Spleen (tissue), 11 donors: ENCODE measurements around the gene VPS50. TPM values are rescaled to one million over a fixed set of nuclear protein-coding genes. Genes with fewer than 3 reads are reported as not detected.

ENCODE experiments used
- DNase-seq: peaks from one replicate; pipeline ENCODE4 v3.0.0-alpha.2; 2020
- H3K27ac ChIP-seq, 8 donors: fragments of 200-600 bp; sonication (generic) in 7 of 8; 1 replicate in 4 of 8; 2 replicates in 4 of 8; pipeline versions ENCODE4 v1.5.0 to v1.8.0; 2016 to 2021; ENCODE audit warnings: inconsistent platforms in 4 of 8, mild to moderate bottlenecking in 4 of 8, moderate library complexity in 1 of 8
- H3K27me3 ChIP-seq, 7 donors: fragments of 200-600 bp; sonication (generic) in 6 of 7; replicated peaks in 1 of 7; 1 replicate in 4 of 7; 2 replicates in 3 of 7; pipeline versions ENCODE4 v1.5.0 to v1.8.0; 2016 to 2021; ENCODE audit warnings: inconsistent platforms in 3 of 7, mild to moderate bottlenecking in 1 of 7
- H3K36me3 ChIP-seq, 6 donors: fragments of 200-600 bp; sonication (generic) in 5 of 6; 1 replicate in 4 of 6; 2 replicates in 2 of 6; pipeline versions ENCODE4 v1.5.0 to v1.8.0; 2016 to 2021; ENCODE audit warnings: inconsistent platforms in 2 of 6
- H3K4me1 ChIP-seq, 6 donors: fragments of 200-600 bp; sonication (generic) in 5 of 6; 1 replicate in 3 of 6; 2 replicates in 3 of 6; pipeline versions ENCODE4 v1.5.0 to v1.8.0; 2016 to 2021; ENCODE audit warnings: inconsistent platforms in 3 of 6
- H3K4me3 ChIP-seq, 8 donors: fragments of 200-600 bp; sonication (generic) in 7 of 8; 1 replicate in 4 of 8; 2 replicates in 4 of 8; pipeline versions ENCODE4 v1.5.0 to v1.8.0; 2016 to 2021; ENCODE audit warnings: inconsistent platforms in 4 of 8, mild to moderate bottlenecking in 4 of 8, moderate library complexity in 2 of 8
- H3K9me3 ChIP-seq, 8 donors: fragments of 200-600 bp; sonication (generic) in 7 of 8; 1 replicate in 4 of 8; 2 replicates in 4 of 8; pipeline versions ENCODE4 v1.5.0 to v1.8.0; 2016 to 2021; ENCODE audit warnings: inconsistent platforms in 4 of 8
- POLR2A ChIP-seq, 3 donors: fragments of 450-650 bp; IDR thresholded peaks; one replicate each; pipeline ENCODE4 v1.5.1; 2017; ENCODE audit warnings: antibody characterized with exemption in 3 of 3, mild to moderate bottlenecking in 1 of 3
- POLR2AphosphoS5 ChIP-seq, 3 donors: sonication (generic); formaldehyde crosslinking; IDR thresholded peaks; one replicate each; pipeline ENCODE4 v1.5.1; 2017; ENCODE audit warnings: antibody characterized with exemption in 3 of 3
- WGBS, 5 donors: extraction: QIAGEN DNeasy Blood & Tissue Kit in 3 of 5; methylation state at CpG; one replicate each; pipeline versions ENCODE4 v1.1.5 to v1.1.7; 2013 to 2018; 5-methylcytosine and 5-hydroxymethylcytosine counted together
- intact Hi-C: fragments of 100-400 bp; cut with DNase I; formaldehyde crosslinking; loops from one replicate; pipeline ENCODE4 v1.15.0; 2023; ENCODE audit warnings: low total_unique reads
- polyA plus RNA-seq, 3 donors: library from polyadenylated mRNA; stranded (reverse); fragments of 200-250 nt; gene quantifications; one replicate each; pipeline ENCODE4 v1.2.1, GENCODE V29; 2013
- total RNA-seq, 7 donors: library from RNA; depleted of rRNA in 3 of 7; stranded (reverse); fragments of >200 nt in 3 of 7; fragmentation: NEBNext Ultra II Directional in 4 of 7; extraction: Animal tissue kit (Norgen Biotek cat#: 25700) in 4 of 7; gene quantifications; one replicate each; pipeline versions ENCODE4 v1.1.0 to v1.2.1, GENCODE V29; 2016 to 2021
- TF ChIP-seq, protein P1 (sequence below), 11 experiments: fragments of 200-600 bp in 7 of 11; fragments of 450-650 bp in 4 of 11; sonication (generic) in 4 of 11; IDR thresholded peaks in 8 of 11; conservative IDR thresholded peaks in 3 of 11; 1 replicate in 7 of 11; 2 replicates in 4 of 11; pipeline versions ENCODE4 v1.4.0 to v1.8.0; 2016 to 2021; ENCODE audit warnings: antibody characterized with exemption in 11 of 11, inconsistent platforms in 4 of 11, mild to moderate bottlenecking in 1 of 11
- donor health status: healthy with polysubstance abuse.
- donor health status: DM: no; HTN: no; CAD: no; lungs with moderate emphysema.
- donor health status: DM: no; HTN: no; CAD: no.
- donor health status: Bipolar disorder and iron deficiency.
- donor health status: healthy.
- donor health status: DM: no; HTN: no; CAD: no.
- donor health status: DM: yes; HTN: yes; CAD: no.

Gene VPS50
- total and polyA plus RNA-seq, 10 donors, result 8.1 to 62.6 (median 34.2) TPM

DNA sequence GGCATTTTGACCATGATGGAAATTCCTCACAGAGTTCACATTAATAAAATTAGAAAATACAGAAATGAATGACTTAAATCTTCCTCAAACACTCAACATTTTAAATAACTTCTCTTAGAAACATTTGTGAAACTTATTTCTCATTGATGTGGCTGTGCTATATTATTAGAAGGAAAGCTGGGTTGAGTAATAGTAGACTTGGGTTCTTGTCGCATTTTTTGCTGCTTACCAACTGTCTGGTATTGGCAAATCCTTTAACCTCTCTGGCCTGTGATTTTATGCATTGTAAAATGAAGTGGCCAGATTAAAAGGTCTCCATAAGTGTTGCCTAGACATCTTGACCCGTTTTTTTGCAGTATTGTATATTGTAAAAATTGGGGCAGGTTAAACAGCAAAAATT, 66.5 kb downstream of the VPS50 start:
- TF ChIP-seq POLR2A (IDR thresholded peaks at IDR 0.05) (no peak), POLR2AphosphoS5 (IDR thresholded peaks at IDR 0.05) (no peak)
- TF ChIP-seq, protein P1, sequence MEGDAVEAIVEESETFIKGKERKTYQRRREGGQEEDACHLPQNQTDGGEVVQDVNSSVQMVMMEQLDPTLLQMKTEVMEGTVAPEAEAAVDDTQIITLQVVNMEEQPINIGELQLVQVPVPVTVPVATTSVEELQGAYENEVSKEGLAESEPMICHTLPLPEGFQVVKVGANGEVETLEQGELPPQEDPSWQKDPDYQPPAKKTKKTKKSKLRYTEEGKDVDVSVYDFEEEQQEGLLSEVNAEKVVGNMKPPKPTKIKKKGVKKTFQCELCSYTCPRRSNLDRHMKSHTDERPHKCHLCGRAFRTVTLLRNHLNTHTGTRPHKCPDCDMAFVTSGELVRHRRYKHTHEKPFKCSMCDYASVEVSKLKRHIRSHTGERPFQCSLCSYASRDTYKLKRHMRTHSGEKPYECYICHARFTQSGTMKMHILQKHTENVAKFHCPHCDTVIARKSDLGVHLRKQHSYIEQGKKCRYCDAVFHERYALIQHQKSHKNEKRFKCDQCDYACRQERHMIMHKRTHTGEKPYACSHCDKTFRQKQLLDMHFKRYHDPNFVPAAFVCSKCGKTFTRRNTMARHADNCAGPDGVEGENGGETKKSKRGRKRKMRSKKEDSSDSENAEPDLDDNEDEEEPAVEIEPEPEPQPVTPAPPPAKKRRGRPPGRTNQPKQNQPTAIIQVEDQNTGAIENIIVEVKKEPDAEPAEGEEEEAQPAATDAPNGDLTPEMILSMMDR (IDR thresholded peaks at IDR 0.05 in 8 of 11, conservative IDR thresholded peaks at IDR 0.05 in 3 of 11), result no peak
- peaks cover 0 to 86% (median 17%) of the 10 kb centered on the region in 6 donors for H3K36me3 ChIP-seq
- WGBS, 5 donors, result 87 to 98% (median 90%) methylated on average over 2 of the region's 2 CpGs
- no peak for DNase-seq
- no peak overlapping the region for H3K4me3 ChIP-seq
- intact Hi-C loops, result no loop called here
- no peaks in the 10 kb centered on the region for H3K9me3 ChIP-seq
- no peaks in the 10 kb centered on the region for H3K27me3 ChIP-seq
- no peak overlapping the region for H3K27ac ChIP-seq
- no peaks in the 10 kb centered on the region for H3K4me1 ChIP-seq

DNA sequence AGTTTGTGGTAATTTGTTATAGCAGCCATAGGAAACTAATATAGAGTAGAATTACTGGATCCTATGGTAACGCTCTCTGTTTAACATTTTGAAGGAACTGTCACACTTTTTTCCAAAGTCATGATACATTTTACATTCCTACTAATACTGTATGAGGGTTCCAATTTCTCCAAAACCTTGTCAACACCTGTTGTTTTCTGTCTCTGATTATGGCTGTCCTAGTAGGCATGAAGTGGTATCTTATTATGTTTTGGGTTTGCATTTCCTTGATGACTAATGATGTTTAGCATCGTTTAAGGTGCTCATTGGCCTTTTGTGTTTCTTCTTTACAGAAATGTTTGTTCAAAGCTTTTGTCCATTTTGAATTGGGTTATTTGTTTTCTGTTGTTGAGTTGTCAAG, 69.6 kb downstream of the VPS50 start:
- WGBS, 5 donors, result 93 to 98% (median 94%) methylated on average over 2 of the region's 2 CpGs

DNA sequence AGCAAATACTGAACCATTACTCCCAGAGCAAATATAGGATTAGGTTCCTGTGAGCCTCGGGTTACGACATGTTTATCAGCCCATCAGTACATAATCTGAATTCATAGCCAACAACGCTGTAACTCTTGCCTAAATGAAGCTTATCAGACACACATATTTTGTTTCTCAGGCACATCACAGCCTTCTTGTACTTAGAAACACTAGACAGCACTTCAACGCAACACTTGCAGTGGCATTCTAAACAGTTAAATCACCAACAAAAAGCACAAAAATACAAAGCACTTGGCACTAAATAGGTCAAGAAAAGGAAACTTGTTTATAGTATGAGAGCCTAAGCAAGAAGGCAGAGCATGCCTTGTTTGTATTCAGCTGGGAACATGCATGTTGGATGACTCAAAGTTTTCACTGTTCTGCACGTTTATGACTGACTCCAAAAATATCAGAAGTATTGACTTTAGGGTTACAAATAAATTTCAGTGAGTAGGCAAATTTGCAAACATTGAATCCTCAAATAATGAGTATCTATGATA, 75.0 kb downstream of the VPS50 start:
- no peak for TF ChIP-seq POLR2AphosphoS5 (IDR thresholded peaks at IDR 0.05)
- TF ChIP-seq, protein P1 (IDR thresholded peaks at IDR 0.05 in 8 of 11, conservative IDR thresholded peaks at IDR 0.05 in 3 of 11), result no peak
- no peak for TF ChIP-seq POLR2A (IDR thresholded peaks at IDR 0.05)
- intact Hi-C loops, result no loop called here
- DNase-seq, result no peak
- H3K9me3 ChIP-seq, result no peaks in the 10 kb centered on the region
- no peaks in the 10 kb centered on the region for H3K27me3 ChIP-seq
- WGBS, 5 donors, result 90 to 96% (median 93%) methylated on average over 5 of the region's 5 CpGs
- peaks cover 0 to 81% (median 18%) of the 10 kb centered on the region in 6 donors for H3K36me3 ChIP-seq
- H3K27ac ChIP-seq, result no peak overlapping the region
- H3K4me1 ChIP-seq, result no peaks in the 10 kb centered on the region
- H3K4me3 ChIP-seq, result no peak overlapping the region

More for the DNA sequence above, 69.6 kb downstream of the VPS50 start:
- no peak for TF ChIP-seq POLR2A (IDR thresholded peaks at IDR 0.05)
- TF ChIP-seq, protein P1 (IDR thresholded peaks at IDR 0.05 in 8 of 11, conservative IDR thresholded peaks at IDR 0.05 in 3 of 11), result no peak
- no peak for TF ChIP-seq POLR2AphosphoS5 (IDR thresholded peaks at IDR 0.05)
- Histone ChIP-seq H3K27ac (no peak overlapping the region), H3K4me3 (no peak overlapping the region), H3K9me3 (no peaks in the 10 kb centered on the region), H3K36me3 (peaks cover 0 to 79% (median 15%) of the 10 kb centered on the region in 6 donors), H3K27me3 (no peaks in the 10 kb centered on the region), H3K4me1 (no peaks in the 10 kb centered on the region)
- DNase-seq, result no peak
- intact Hi-C loops, result no loop called here

DNA sequence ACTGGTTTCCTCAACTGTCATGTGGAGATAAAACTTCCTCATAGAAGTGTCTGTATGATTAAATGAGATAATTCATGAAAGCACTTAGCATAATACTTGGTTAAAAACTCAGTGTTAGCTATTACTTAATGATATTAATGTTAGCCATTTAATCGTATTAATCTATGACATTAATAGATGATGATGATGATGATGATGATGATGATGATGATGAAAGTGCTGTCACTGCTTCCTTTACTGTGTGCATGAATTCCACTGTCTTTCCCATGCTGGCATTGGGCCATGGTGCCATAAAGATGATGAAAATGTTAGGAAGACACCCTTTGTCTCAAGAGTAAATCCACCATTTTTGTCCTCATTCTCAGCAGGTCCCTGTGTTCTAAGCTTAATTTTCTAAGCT, 75.8 kb downstream of the VPS50 start:
- intact Hi-C loops, result no loop called here
- H3K9me3 ChIP-seq, result no peaks in the 10 kb centered on the region
- H3K4me1 ChIP-seq, result no peaks in the 10 kb centered on the region
- no peaks in the 10 kb centered on the region for H3K27me3 ChIP-seq
- peaks cover 0 to 86% (median 19%) of the 10 kb centered on the region in 6 donors for H3K36me3 ChIP-seq
- no peak for DNase-seq
- no peak overlapping the region for H3K27ac ChIP-seq
- 87 to 100% (median 95%) methylated on average over 1 of the region's 1 CpG for WGBS, 5 donors
- TF ChIP-seq POLR2A (IDR thresholded peaks at IDR 0.05) (no peak), POLR2AphosphoS5 (IDR thresholded peaks at IDR 0.05) (no peak)
- TF ChIP-seq, protein P1 (IDR thresholded peaks at IDR 0.05 in 8 of 11, conservative IDR thresholded peaks at IDR 0.05 in 3 of 11), result no peak
- H3K4me3 ChIP-seq, result no peak overlapping the region
